Astrocyte of the spinal cord (primary cell): ENCODE results near the gene SEMA5B.

Source experiments
- DNase-seq: peaks from one replicate; pipeline ENCODE4 v3.0.0; 2011; ENCODE audit warnings: low read depth, low spot score
- H3K4me3 ChIP-seq: 2 replicates; pipeline ENCODE4 v1.5.1; 2011; ENCODE audit warnings: low read depth, mild to moderate bottlenecking, low read length, moderate library complexity
- CTCF ChIP-seq: IDR thresholded peaks from 2 replicates; pipeline ENCODE4 v1.5.1; 2012; ENCODE audit warnings: low read depth, mild to moderate bottlenecking, low read length, inconsistent platforms
- in situ Hi-C: cut with HindIII; loops from 2 replicates; pipeline ENCODE4 v1.10.0; 2017; ENCODE audit warnings: low sequenced_read_pairs

SEMA5B gene

GRCh38 chr3:122967356-122967755 is 60.2 kb downstream of the SEMA5B start:
- no peak for TF ChIP-seq CTCF
- in situ Hi-C loops = no loop called here
- no peak overlapping the region for H3K4me3 ChIP-seq
- no peak for DNase-seq

GRCh38 chr3:122966045-122966444 is 61.5 kb downstream of the SEMA5B start:
- in situ Hi-C loops = no loop called here
- no peak for DNase-seq
- no peak for TF ChIP-seq CTCF
- no peak overlapping the region for H3K4me3 ChIP-seq

GRCh38 chr3:122964811-122965210 is 62.8 kb downstream of the SEMA5B start:
- no peak for TF ChIP-seq CTCF
- in situ Hi-C loops = no loop called here
- no peak overlapping the region for H3K4me3 ChIP-seq
- DNase-seq = no peak

- H3K4me3 ChIP-seq = no peak overlapping the region
- in situ Hi-C loops = no loop called here
- no peak for DNase-seq
- no peak for TF ChIP-seq CTCF
These were observed 65.4 kb downstream of the SEMA5B start for GRCh38 chr3:122962149-122962548.

GRCh38 chr3:122961146-122961545 is 66.4 kb downstream of the SEMA5B start:
- in situ Hi-C loops = no loop called here
- no peak for DNase-seq
- no peak overlapping the region for H3K4me3 ChIP-seq
- no peak for TF ChIP-seq CTCF

- TF ChIP-seq CTCF = no peak
- in situ Hi-C loops = no loop called here
- no peak overlapping the region for H3K4me3 ChIP-seq
- DNase-seq = no peak
These were observed 66.9 kb downstream of the SEMA5B start for GRCh38 chr3:122960652-122961051.

- in situ Hi-C loops = no loop called here
These were observed 68.2 kb downstream of the SEMA5B start for GRCh38 chr3:122959339-122959738.

More at GRCh38 chr3:122959339-122959738, 68.2 kb downstream of the SEMA5B start:
- TF ChIP-seq CTCF = no peak
- H3K4me3 ChIP-seq = no peak overlapping the region
- no peak for DNase-seq
